Activated T-cell treated with anti-CD3 and anti-CD28 coated beads for 1 hour (primary cell): ENCODE results near the gene ISL2.

ENCODE experiments used
- DNase-seq: peaks from one replicate; pipeline ENCODE4 v3.0.0-alpha.2; 2020; ENCODE audit warnings: low read depth

The ISL2 gene

DNA sequence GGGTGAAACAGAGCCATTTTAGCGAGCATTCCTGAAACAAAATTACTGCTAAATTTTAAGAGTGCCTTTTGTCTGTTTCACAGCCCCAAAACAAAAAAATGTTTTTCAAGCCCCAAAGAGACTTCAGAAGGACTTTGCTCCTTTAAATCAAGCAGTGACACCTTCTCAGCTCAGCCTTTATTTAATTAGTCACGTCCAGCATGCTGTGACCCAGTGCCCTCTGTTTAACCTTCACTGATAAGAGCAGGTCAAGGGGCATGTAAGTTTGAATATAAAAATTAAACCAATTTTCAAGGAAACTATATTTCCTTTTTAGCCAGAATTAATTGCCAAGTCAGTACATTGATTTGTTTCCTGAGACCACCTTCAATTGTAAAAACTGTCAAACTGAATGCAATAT, 40.6 kb downstream of the ISL2 start:
- no peak for DNase-seq

- no peak for DNase-seq
Measured at GRCh38 chr15:76377751-76378150, 41.2 kb downstream of the ISL2 start.

GRCh38 chr15:76378691-76379090, 42.1 kb downstream of the ISL2 start:
- DNase-seq = no peak

DNA sequence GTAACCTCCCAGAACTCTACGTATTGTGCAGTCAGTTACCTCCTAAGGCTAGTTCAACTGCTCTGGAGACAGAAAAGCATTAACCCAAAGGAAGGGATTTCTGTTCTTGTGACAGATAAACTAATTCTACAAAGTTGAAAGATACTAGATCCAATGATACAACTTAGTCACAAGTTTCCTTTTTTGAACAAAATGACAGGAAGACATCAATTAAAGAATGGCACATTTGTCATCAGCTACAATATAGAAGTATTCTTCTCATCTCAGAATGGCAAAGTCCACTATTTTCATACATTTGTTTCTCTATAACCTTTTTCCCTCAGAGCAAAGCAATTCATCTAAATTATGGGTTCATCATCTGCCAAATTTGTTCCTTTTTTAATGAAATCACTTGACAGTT, 43.7 kb downstream of the ISL2 start:
- no peak for DNase-seq

DNA sequence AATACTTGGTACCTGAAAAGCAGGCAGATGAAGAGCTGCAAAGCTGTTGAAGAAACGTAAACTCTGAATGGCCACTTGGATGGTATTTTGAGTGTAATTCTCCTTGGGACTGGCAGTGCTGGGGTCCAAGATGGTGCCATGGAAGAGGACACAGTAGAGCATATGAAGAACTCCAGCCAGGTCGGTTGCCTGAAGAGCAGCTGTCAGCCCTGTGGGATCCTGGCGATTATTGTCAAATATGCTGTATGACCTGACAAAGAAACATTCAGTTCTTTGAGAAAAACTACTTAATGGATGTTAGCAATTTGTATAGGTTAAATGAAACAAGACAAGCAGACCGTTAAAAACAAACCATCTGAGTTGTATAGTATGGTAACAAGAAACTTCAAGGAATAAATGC, 44.8 kb downstream of the ISL2 start:
- DNase-seq = no peak

DNA sequence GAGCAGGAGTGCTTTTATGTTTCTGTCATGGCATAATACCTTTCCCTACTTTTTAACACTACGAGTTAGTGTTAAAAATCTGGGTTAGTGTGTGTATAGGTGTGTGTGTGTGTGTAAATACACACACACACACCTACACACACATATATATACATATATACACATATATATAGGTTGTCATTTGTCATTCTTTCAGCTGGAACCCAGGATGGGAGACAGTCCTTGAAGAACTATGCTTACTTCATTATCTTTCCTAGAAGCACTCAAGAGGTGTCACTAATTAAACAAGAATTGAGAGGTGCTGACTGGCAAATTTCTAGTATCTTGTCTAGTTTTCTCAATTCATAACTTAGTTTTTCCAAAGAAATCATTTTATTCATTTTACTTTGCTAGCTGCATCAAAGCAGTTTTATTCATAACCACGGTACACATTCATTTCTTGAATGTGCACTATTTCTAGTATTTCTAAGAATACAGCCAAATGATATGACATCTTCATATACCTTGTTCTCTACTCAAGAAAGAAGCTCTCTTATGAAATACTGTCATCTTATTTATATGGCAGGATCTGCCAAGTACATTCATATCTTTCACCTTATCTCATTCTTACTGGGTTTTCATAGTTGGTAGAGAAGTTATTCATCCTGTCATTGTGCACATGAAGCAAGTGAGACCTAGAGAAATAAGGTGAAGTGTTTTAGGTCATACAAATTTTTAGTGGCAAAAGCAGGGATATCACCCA, 46.6 kb downstream of the ISL2 start:
- no peak for DNase-seq

DNA sequence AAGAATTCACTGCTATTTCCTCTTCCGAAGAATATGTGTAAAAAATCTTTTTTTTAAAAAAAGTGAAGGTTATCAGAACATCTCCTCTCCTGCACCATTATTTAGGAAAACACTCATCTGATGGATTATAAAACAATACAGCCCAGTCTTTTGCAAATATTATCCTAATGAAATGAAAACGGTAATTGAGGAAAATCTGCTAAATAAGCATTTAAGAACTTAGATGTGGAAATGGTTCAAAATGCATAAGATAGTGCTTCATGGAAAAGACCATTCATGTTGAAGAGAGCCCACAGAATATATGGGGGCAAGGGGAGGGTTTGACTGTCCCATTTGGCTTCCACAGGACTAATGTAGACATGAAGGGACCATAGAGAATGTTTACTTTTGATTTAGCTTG, 47.8 kb downstream of the ISL2 start:
- DNase-seq = no peak

GRCh38 chr15:76386178-76386577, 49.6 kb downstream of the ISL2 start:
- no peak for DNase-seq

DNA sequence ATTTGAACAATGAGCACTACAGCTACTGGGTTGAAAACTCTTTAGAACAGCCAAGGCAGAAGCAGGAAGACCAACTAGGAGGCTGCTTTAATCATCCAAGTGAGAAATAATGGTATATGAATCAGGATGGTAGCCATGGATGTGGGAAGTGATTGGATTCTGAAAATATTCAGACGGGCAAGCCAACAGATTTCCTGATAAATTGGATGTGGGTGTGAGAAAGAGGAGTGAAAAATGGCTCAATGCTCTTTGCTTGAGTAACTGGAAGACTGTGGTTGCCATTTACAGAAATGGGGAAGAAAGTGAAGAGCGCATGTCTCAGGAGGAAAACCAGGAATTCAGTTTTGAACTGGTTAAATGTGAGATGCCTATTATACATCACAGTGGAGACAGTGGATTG, 50.4 kb downstream of the ISL2 start:
- no peak for DNase-seq

DNA sequence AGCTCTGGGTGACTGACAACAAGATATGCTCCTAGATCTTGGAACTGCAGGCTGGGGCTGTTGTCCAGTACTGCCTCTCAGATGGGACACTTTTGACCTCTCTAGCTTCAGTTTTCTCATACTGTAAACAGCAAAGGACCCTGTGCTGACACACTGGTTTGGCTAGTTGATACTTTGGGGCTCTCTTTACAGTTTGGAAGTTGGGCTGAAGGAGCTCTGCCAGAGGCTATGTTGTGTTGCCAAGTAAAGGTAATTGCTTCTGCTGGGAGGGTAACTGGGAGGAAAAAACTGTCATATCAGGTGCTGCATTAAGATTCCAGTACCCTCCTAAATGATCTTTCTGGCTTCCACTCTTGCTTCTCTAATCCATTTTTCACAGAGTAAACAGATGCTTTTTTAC, 54.0 kb downstream of the ISL2 start:
- no peak for DNase-seq

DNA sequence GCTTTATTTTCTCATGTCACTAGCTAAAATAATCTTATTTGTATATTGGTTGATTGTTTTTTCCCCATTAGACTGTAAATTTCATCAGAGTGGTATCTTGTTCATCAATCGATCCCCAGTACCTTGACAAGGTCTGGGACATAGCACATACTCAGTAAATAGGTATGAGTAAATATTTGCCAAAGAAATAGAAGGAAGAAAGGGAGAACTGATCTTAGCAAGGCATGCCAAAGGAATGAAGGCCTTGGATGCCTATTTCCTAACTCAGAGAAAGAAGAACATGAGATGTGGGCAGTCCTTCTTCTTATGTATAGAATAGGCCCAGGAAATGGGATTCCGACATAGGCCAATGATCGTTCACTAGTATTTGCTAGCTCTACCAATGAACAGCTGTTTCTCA, 54.7 kb downstream of the ISL2 start:
- no peak for DNase-seq

DNA sequence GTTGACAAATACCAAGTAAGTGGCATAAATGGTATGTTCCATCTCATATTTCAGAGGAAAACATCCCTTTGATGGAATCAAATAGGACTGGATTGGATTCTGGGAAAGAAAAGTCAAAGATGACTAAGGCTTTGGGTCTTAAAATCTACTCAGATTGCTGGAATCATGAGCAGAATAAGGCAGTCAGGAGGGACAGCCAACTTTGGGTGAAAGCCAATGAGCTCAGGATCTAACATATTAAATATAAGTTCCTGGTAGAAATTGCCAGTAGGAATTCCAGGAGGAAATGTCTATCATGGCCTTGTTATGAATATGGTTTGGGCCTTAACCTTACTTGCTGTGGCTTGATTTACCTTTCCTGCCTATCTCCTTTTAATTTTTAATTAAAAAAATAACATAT, 55.3 kb downstream of the ISL2 start:
- DNase-seq = no peak
